GM19351 (cell line): ENCODE data around the gene ACKR1.

Experiments
- ATAC-seq: cut with Tn5 transposase; IDR thresholded peaks from one replicate; pipeline ENCODE4 v1.9.1; 2021; ENCODE audit warnings: mild to moderate bottlenecking, moderate library complexity; ENCODE audit not compliant: unreplicated experiment

The ACKR1 gene

GRCh38 chr1:159187033-159187432 is 17.6 kb upstream of the ACKR1 start:
- no peak for ATAC-seq

- ATAC-seq = peak; percentile 4
Measured at GRCh38 chr1:159187647-159188374, 16.9 kb upstream of the ACKR1 start.

GRCh38 chr1:159188375-159188788 is 16.3 kb upstream of the ACKR1 start:
- ATAC-seq = peak; percentile 99

GRCh38 chr1:159190441-159190840 is 14.2 kb upstream of the ACKR1 start:
- ATAC-seq = no peak

- ATAC-seq = peak; percentile 47
Measured at GRCh38 chr1:159196543-159196942, 8.1 kb upstream of the ACKR1 start.

- peak; percentile 85 for ATAC-seq
Measured at GRCh38 chr1:159197561-159198557, 6.8 kb upstream of the ACKR1 start.

- ATAC-seq = no peak
Measured at GRCh38 chr1:159199901-159200300, 4.8 kb upstream of the ACKR1 start.

GRCh38 chr1:159200769-159201168 is 3.9 kb upstream of the ACKR1 start:
- no peak for ATAC-seq

GRCh38 chr1:159201642-159202041 is 3.0 kb upstream of the ACKR1 start:
- no peak for ATAC-seq

- ATAC-seq = no peak
Measured at GRCh38 chr1:159203610-159204009, 1.1 kb upstream of the ACKR1 start.

- ATAC-seq = no peak
Measured at GRCh38 chr1:159205225-159205624, 550 bp downstream of the ACKR1 start.

- no peak for ATAC-seq
Measured at GRCh38 chr1:159206110-159206509, 1.4 kb downstream of the ACKR1 start.

- no peak for ATAC-seq
Measured at GRCh38 chr1:159207080-159207479, 2.4 kb downstream of the ACKR1 start.

- ATAC-seq = no peak
Measured at GRCh38 chr1:159207774-159208173, 3.1 kb downstream of the ACKR1 start.

GRCh38 chr1:159208175-159208825 is 3.6 kb downstream of the ACKR1 start:
- no peak for ATAC-seq

GRCh38 chr1:159209061-159209460 is 4.4 kb downstream of the ACKR1 start:
- ATAC-seq = no peak

GRCh38 chr1:159211331-159212136 is 6.9 kb downstream of the ACKR1 start:
- ATAC-seq = no peak

GRCh38 chr1:159212596-159212995 is 7.9 kb downstream of the ACKR1 start:
- no peak for ATAC-seq

- ATAC-seq = no peak
Measured at GRCh38 chr1:159214149-159214760, 9.6 kb downstream of the ACKR1 start.
